ENCODE data around the gene YBX3. TPM values are rescaled to one million over a fixed set of nuclear protein-coding genes. Genes with fewer than 3 reads are reported as not detected.

The YBX3 gene
- total RNA-seq, 1 donor from 2014 or later = 6.9 TPM

- no peak for FAIRE-seq
- no peak for DNase-seq (ENCODE audit: low spot score in 2 of 2)
Measured at GRCh38 chr12:10725003-10725402, 1.9 kb upstream of the YBX3 start.

- FAIRE-seq = no peak
- DNase-seq (ENCODE audit: low spot score in 2 of 2) = peak; percentile 39 to 43
Measured at GRCh38 chr12:10722502-10722904, 620 bp downstream of the YBX3 start.

- DNase-seq (ENCODE audit: low spot score in 2 of 2) (peak; percentile 62 to 69), FAIRE-seq (no peak)
Measured at GRCh38 chr12:10721651-10722501, 1.2 kb downstream of the YBX3 start.

- DNase-seq (ENCODE audit: low spot score in 2 of 2) (no peak), FAIRE-seq (no peak)
Measured at GRCh38 chr12:10720974-10721650, 2.0 kb downstream of the YBX3 start.

- DNase-seq (ENCODE audit: low spot score in 2 of 2) (no peak), FAIRE-seq (no peak)
Measured at GRCh38 chr12:10719482-10719881, 3.6 kb downstream of the YBX3 start.

GRCh38 chr12:10718279-10718821, 4.8 kb downstream of the YBX3 start:
- FAIRE-seq = no peak

GRCh38 chr12:10717410-10717809, 5.7 kb downstream of the YBX3 start:
- FAIRE-seq (no peak), DNase-seq (ENCODE audit: low spot score in 2 of 2) (no peak)

More at GRCh38 chr12:10718279-10718821, 4.8 kb downstream of the YBX3 start:
- DNase-seq (ENCODE audit: low spot score in 2 of 2) = no peak

- no peak for FAIRE-seq
- peak in 1 of 2 donors; percentile 36 for DNase-seq (ENCODE audit: low spot score in 2 of 2)
Measured at GRCh38 chr12:10716704-10717315, 6.3 kb downstream of the YBX3 start.

GRCh38 chr12:10716277-10716676, 6.8 kb downstream of the YBX3 start:
- DNase-seq (ENCODE audit: low spot score in 2 of 2) (no peak), FAIRE-seq (no peak)

- FAIRE-seq = no peak
- DNase-seq (ENCODE audit: low spot score in 2 of 2) = no peak
Measured at GRCh38 chr12:10715491-10715890, 7.6 kb downstream of the YBX3 start.

GRCh38 chr12:10709808-10710207, 13.3 kb downstream of the YBX3 start:
- no peak for FAIRE-seq
- no peak for DNase-seq (ENCODE audit: low spot score in 2 of 2)

GRCh38 chr12:10708862-10709261, 14.3 kb downstream of the YBX3 start:
- no peak for FAIRE-seq
- no peak for DNase-seq (ENCODE audit: low spot score in 2 of 2)

GRCh38 chr12:10705655-10706054, 17.5 kb downstream of the YBX3 start:
- no peak for DNase-seq (ENCODE audit: low spot score in 2 of 2)
- no peak for FAIRE-seq

GRCh38 chr12:10701843-10702242, 21.3 kb downstream of the YBX3 start:
- FAIRE-seq (no peak), DNase-seq (ENCODE audit: low spot score in 2 of 2) (no peak)

GRCh38 chr12:10701131-10701681, 21.9 kb downstream of the YBX3 start:
- FAIRE-seq (no peak), DNase-seq (ENCODE audit: low spot score in 2 of 2) (no peak)

- no peak for FAIRE-seq
- DNase-seq (ENCODE audit: low spot score in 2 of 2) = no peak
Measured at GRCh38 chr12:10700581-10700980, 22.5 kb downstream of the YBX3 start.

GRCh38 chr12:10697862-10698261, 25.3 kb downstream of the YBX3 start:
- FAIRE-seq (no peak), DNase-seq (ENCODE audit: low spot score in 2 of 2) (no peak)

- FAIRE-seq = no peak
- no peak for DNase-seq (ENCODE audit: low spot score in 2 of 2)
Measured at GRCh38 chr12:10697156-10697555, 26.0 kb downstream of the YBX3 start.

- no peak for DNase-seq (ENCODE audit: low spot score in 2 of 2)
- no peak for FAIRE-seq
Measured at GRCh38 chr12:10690906-10691305, 32.2 kb downstream of the YBX3 start.

GRCh38 chr12:10689146-10689545, 34.0 kb downstream of the YBX3 start:
- FAIRE-seq (no peak), DNase-seq (ENCODE audit: low spot score in 2 of 2) (no peak)

- FAIRE-seq (no peak), DNase-seq (ENCODE audit: low spot score in 2 of 2) (no peak)
Measured at GRCh38 chr12:10688042-10688441, 35.1 kb downstream of the YBX3 start.
